Loucy (cell line): ENCODE results near the gene CGB7.

Source experiments
- H2AFZ ChIP-seq: fragments of 200-600 bp; sonication (generic); 2 replicates; pipeline ENCODE4 v1.6.0; 2016; ENCODE audit warnings: antibody characterized with exemption, mild to moderate bottlenecking, low read length, moderate library complexity
- H3F3A ChIP-seq: fragments of 200-600 bp; 2 replicates; pipeline ENCODE4 v1.6.0; 2016; ENCODE audit warnings: antibody characterized with exemption, low read depth, mild to moderate bottlenecking
- H3K27me3 ChIP-seq: fragments of 200-600 bp; sonication (generic); 2 replicates; pipeline ENCODE4 v1.6.1; 2014; ENCODE audit warnings: low read length, mild to moderate bottlenecking; ENCODE audit not compliant: insufficient read depth, poor library complexity, severe bottlenecking
- H3K36me3 ChIP-seq: fragments of 200-600 bp; sonication (generic); 2 replicates; pipeline ENCODE4 v1.6.1; 2016; ENCODE audit warnings: low read length; ENCODE audit not compliant: insufficient read depth
- H3K4me1 ChIP-seq: fragments of 200-600 bp; sonication (generic); 2 replicates; pipeline ENCODE4 v1.5.1; 2014; ENCODE audit warnings: low read length, mild to moderate bottlenecking; ENCODE audit not compliant: insufficient read depth, poor library complexity, severe bottlenecking
- H3K4me2 ChIP-seq: fragments of 200-600 bp; sonication (generic); 2 replicates; pipeline ENCODE4 v1.6.0; 2014; ENCODE audit warnings: antibody characterized with exemption, low read length, low read depth, mild to moderate bottlenecking; ENCODE audit not compliant: poor library complexity, severe bottlenecking
- H3K4me3 ChIP-seq: fragments of 200-600 bp; sonication (generic); 2 replicates; pipeline ENCODE4 v1.5.1; 2014; ENCODE audit warnings: low read length, mild to moderate bottlenecking, mixed read lengths; ENCODE audit not compliant: poor library complexity, severe bottlenecking
- H3K79me2 ChIP-seq: fragments of 200-600 bp; sonication (generic); 2 replicates; pipeline ENCODE4 v1.6.1; 2014; ENCODE audit warnings: low read length; ENCODE audit not compliant: insufficient read depth
- H3K9ac ChIP-seq: fragments of 200-600 bp; sonication (generic); 2 replicates; pipeline ENCODE4 v1.6.0; 2014; ENCODE audit warnings: mild to moderate bottlenecking, low read depth, low read length, moderate library complexity; ENCODE audit not compliant: poor library complexity, severe bottlenecking
- H3K9me2 ChIP-seq: fragments of 200-600 bp; sonication (generic); replicated peaks from 2 replicates; pipeline ENCODE4 v1.6.1; 2016; ENCODE audit warnings: low read depth, low read length, mixed read lengths
- H3K9me3 ChIP-seq: fragments of 200-600 bp; sonication (generic); 2 replicates; pipeline ENCODE4 v1.6.1; 2014; ENCODE audit warnings: mild to moderate bottlenecking, antibody characterized with exemption, low read length, low read depth; ENCODE audit not compliant: insufficient read depth
- H4K20me1 ChIP-seq: fragments of 200-600 bp; sonication (generic); 2 replicates; pipeline ENCODE4 v1.6.0; 2014; ENCODE audit warnings: antibody characterized with exemption, low read length, mild to moderate bottlenecking; ENCODE audit not compliant: insufficient read depth, poor library complexity, severe bottlenecking
- CTCF ChIP-seq: fragments of 200-600 bp; sonication (generic); conservative IDR thresholded peaks from 2 replicates; pipeline ENCODE4 v1.5.1; 2014; ENCODE audit warnings: mild to moderate bottlenecking, antibody characterized with exemption, low read length
- EZH2phosphoT487 ChIP-seq: fragments of 200-600 bp; IDR thresholded peaks from 2 replicates; pipeline ENCODE4 v1.6.1; 2018; ENCODE audit warnings: antibody characterized with exemption, mild to moderate bottlenecking, moderate library complexity, borderline replicate concordance

CGB7 gene

DNA sequence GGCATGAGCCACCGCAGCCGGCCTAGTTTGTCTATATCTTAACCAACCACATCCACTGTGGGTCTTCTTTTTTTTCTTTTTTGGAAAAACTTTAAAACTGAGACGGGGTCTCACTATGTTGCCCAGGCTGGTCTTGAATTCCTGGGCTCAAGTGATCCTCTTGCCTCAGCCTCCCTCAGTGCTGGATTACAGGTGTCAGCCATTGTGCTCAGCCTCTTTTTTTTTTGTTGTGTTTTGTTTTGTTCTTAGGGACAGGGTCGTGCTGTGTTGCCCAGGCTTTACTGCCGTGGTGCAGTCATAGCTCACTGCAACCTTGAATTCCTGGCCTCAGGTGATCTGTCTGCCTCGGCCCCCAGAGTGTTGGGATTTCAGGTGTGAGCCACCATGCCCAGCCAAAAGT lies 35.1 kb upstream of the CGB7 start:
- TF ChIP-seq EZH2phosphoT487 (no peak), CTCF (no peak)
- Histone ChIP-seq H4K20me1 (peaks cover 74% of the 10 kb centered on the region), H3F3A (peaks cover 5% of the 10 kb centered on the region; the same call in 1 of the 2 replicates), H3K36me3 (peaks cover 85% of the 10 kb centered on the region), H3K9me2 (no peaks in the 10 kb centered on the region), H3K9me3 (no peaks in the 10 kb centered on the region), H3K4me1 (peaks cover 15% of the 10 kb centered on the region), H3K4me3 (no peak overlapping the region), H2AFZ (no peak overlapping the region), H3K79me2 (peaks cover 89% of the 10 kb centered on the region), H3K9ac (no peak overlapping the region), H3K27me3 (no peaks in the 10 kb centered on the region), H3K4me2 (no peak overlapping the region)

GRCh38 chr19:49091391-49092038 lies 34.0 kb upstream of the CGB7 start:
- no peak overlapping the region for H3K9ac ChIP-seq
- H3K4me3 ChIP-seq, result no peak overlapping the region
- peaks cover 15% of the 10 kb centered on the region for H3K4me1 ChIP-seq
- peaks cover 77% of the 10 kb centered on the region for H4K20me1 ChIP-seq
- H3F3A ChIP-seq, result no peaks in the 10 kb centered on the region
- no peaks in the 10 kb centered on the region for H3K9me2 ChIP-seq
- H3K9me3 ChIP-seq, result no peaks in the 10 kb centered on the region
- H3K36me3 ChIP-seq, result peaks cover 76% of the 10 kb centered on the region
- no peak overlapping the region for H2AFZ ChIP-seq
- no peaks in the 10 kb centered on the region for H3K27me3 ChIP-seq
- H3K4me2 ChIP-seq, result no peak overlapping the region
- no peak for TF ChIP-seq EZH2phosphoT487
- TF ChIP-seq CTCF, result no peak
- H3K79me2 ChIP-seq, result peaks cover 93% of the 10 kb centered on the region

DNA sequence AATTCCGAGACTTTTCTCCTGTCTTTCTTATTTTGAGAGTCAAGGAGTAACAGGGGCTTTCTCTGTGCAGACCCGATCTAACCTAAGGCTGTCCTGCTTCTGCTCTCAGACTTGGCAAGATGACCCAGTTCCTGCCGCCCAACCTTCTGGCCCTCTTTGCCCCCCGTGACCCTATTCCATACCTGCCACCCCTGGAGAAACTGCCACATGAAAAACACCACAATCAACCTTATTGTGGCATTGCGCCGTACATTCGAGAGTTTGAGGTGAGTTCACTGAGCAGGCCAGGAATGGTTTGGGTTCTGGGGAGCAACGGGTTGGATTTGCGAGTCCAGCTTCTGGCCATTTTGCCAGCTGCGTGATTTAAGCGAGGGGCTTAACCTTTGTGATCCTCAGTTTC lies 28.7 kb upstream of the CGB7 start:
- Histone ChIP-seq H3K9me2 (no peaks in the 10 kb centered on the region), H3K9ac (peak overlapping the region; percentile 96), H4K20me1 (peaks cover 54% of the 10 kb centered on the region), H2AFZ (no peak overlapping the region), H3F3A (no peaks in the 10 kb centered on the region), H3K4me1 (peaks cover 19% of the 10 kb centered on the region), H3K4me2 (peak overlapping the region; percentile 96), H3K4me3 (peak overlapping the region; percentile 94), H3K9me3 (no peaks in the 10 kb centered on the region), H3K79me2 (peaks cover 61% of the 10 kb centered on the region), H3K36me3 (peaks cover 30% of the 10 kb centered on the region), H3K27me3 (peaks cover 5% of the 10 kb centered on the region)
- TF ChIP-seq CTCF, result no peak
- no peak for TF ChIP-seq EZH2phosphoT487
